Keratinocyte (primary cell): ENCODE measurements around the gene GPRIN1. TPM values are rescaled to one million over a fixed set of nuclear protein-coding genes. Genes with fewer than 3 reads are reported as not detected.

ENCODE experiments used
- DNase-seq: peaks from one replicate; pipeline ENCODE4 v3.0.0-alpha.2; 2011; ENCODE audit warnings: low read depth, missing footprints, low spot score
- FAIRE-seq: peaks from 2 replicates; lab custom pipeline; 2011; peaks lifted over from hg19 to GRCh38; lab: Jason Lieb, UNC
- H2AFZ ChIP-seq: 2 replicates; pipeline ENCODE4 v1.6.0; 2012; ENCODE audit warnings: low read length, control low read depth, inconsistent platforms; ENCODE audit not compliant: control insufficient read depth
- H3K27ac ChIP-seq: 2 replicates; pipeline ENCODE4 v1.5.1; 2011; ENCODE audit warnings: low read length; ENCODE audit not compliant: control insufficient read depth, insufficient read depth
- H3K27me3 ChIP-seq: 3 replicates; pipeline ENCODE4 v1.6.0; 2011; ENCODE audit warnings: low read length; ENCODE audit not compliant: control insufficient read depth, insufficient read depth; ENCODE audit errors: extremely low read depth
- H3K36me3 ChIP-seq, 2 experiments: 2 replicates in 1 of 2; 3 replicates in 1 of 2; pipeline ENCODE4 v1.5.1; 2011; ENCODE audit warnings: low read length in 2 of 2, mild to moderate bottlenecking in 1 of 2; ENCODE audit not compliant: control insufficient read depth in 2 of 2, insufficient read depth in 2 of 2; ENCODE audit errors: extremely low read depth in 1 of 2
- H3K4me1 ChIP-seq: 3 replicates; pipeline ENCODE4 v1.5.1; 2011; ENCODE audit warnings: low read length; ENCODE audit not compliant: control insufficient read depth, insufficient read depth; ENCODE audit errors: extremely low read depth
- H3K4me2 ChIP-seq: 3 replicates; pipeline ENCODE4 v1.6.0; 2011; ENCODE audit warnings: low read depth, low read length; ENCODE audit not compliant: control insufficient read depth, insufficient read depth; ENCODE audit errors: extremely low read depth
- H3K4me3 ChIP-seq, 3 experiments: fragments of 200-600 bp in 1 of 3; sonication (generic) in 1 of 3; 2 replicates in 2 of 3; 3 replicates in 1 of 3; pipeline ENCODE4 v1.5.1; 2011 to 2016; ENCODE audit warnings: low read length in 3 of 3, mild to moderate bottlenecking in 3 of 3, control low read depth in 2 of 3, inconsistent platforms in 1 of 3, low read depth in 1 of 3, mixed read lengths in 1 of 3, mixed run types in 1 of 3, moderate library complexity in 1 of 3; ENCODE audit not compliant: control insufficient read depth in 2 of 3, insufficient read depth in 2 of 3; ENCODE audit errors: extremely low read depth in 1 of 3
- H3K79me2 ChIP-seq: 2 replicates; pipeline ENCODE4 v1.6.0; 2012; ENCODE audit warnings: low read length; ENCODE audit not compliant: control insufficient read depth, insufficient read depth
- H3K9ac ChIP-seq: 3 replicates; pipeline ENCODE4 v1.6.0; 2011; ENCODE audit warnings: low read length; ENCODE audit not compliant: control insufficient read depth, insufficient read depth; ENCODE audit errors: extremely low read depth
- H3K9me1 ChIP-seq: 3 replicates; pipeline ENCODE4 v1.6.0; 2011; ENCODE audit warnings: low read length; ENCODE audit not compliant: control insufficient read depth, insufficient read depth; ENCODE audit errors: extremely low read depth
- H3K9me3 ChIP-seq: 2 replicates; pipeline ENCODE4 v1.5.1; 2012; ENCODE audit warnings: low read depth, low read length; ENCODE audit not compliant: control insufficient read depth
- H4K20me1 ChIP-seq: 3 replicates; pipeline ENCODE4 v1.6.0; 2011; ENCODE audit warnings: low read length; ENCODE audit not compliant: control insufficient read depth, insufficient read depth; ENCODE audit errors: extremely low read depth
- CTCF ChIP-seq, 3 experiments: IDR thresholded peaks in 1 of 3; conservative IDR thresholded peaks in 1 of 3; optimal IDR thresholded peaks in 1 of 3; 2 replicates in 2 of 3; 3 replicates in 1 of 3; pipeline versions ENCODE3 to v1.5.1; 2011; ENCODE audit warnings: low read length in 3 of 3, mild to moderate bottlenecking in 3 of 3, moderate library complexity in 2 of 3, control low read depth in 1 of 3, inconsistent platforms in 1 of 3; ENCODE audit not compliant: insufficient read depth in 2 of 3; ENCODE audit errors: extremely low read depth in 1 of 3
- EZH2 ChIP-seq: IDR thresholded peaks from one replicate; pipeline ENCODE4 v1.6.1; 2012; ENCODE audit warnings: inconsistent platforms, mild to moderate bottlenecking, low read length, moderate library complexity
- dilution Hi-C: fragments of 300-500 bp; cut with MboI; formaldehyde crosslinking; loops from one replicate; pipeline ENCODE4 v1.7.0; 2020; ENCODE audit warnings: low sequenced_read_pairs; ENCODE audit not compliant: extremely low pct_ligation_motif_present
- polyA plus RNA-seq, 5 experiments: library from polyadenylated mRNA; depleted of rRNA in 3 of 5; stranded (reverse) in 3 of 5; stranded (forward) in 1 of 5; unstranded in 1 of 5; fragments of >200 nt; gene quantifications; 1 replicate in 1 of 5; 2 replicates in 3 of 5; 3 replicates in 1 of 5; pipeline versions ENCODE4 v1.2.1 to v1.2.3, GENCODE V29; 2011 to 2012; ENCODE audit warnings: missing spikeins in 2 of 5, low read depth in 1 of 5, low replicate concordance in 1 of 5

The GPRIN1 gene
- polyA plus RNA-seq, 1 donor (not counting 4 experiments of a cell fraction or from before 2014, with no cell fraction given): 4.0 TPM

GRCh38 chr5:176651472-176651980, 41.6 kb upstream of the GPRIN1 start:
- H3K4me2 ChIP-seq: no peak overlapping the region
- peaks cover 4% of the 10 kb centered on the region for H4K20me1 ChIP-seq

GRCh38 chr5:176650354-176650884, 40.5 kb upstream of the GPRIN1 start:
- peaks cover 28% of the 10 kb centered on the region for H3K79me2 ChIP-seq
- no peaks in the 10 kb centered on the region for H3K9me3 ChIP-seq
- H3K4me2 ChIP-seq: no peak overlapping the region
- peaks cover 4% of the 10 kb centered on the region for H4K20me1 ChIP-seq
- FAIRE-seq: no peak
- H3K27ac ChIP-seq: no peak overlapping the region
- H3K4me1 ChIP-seq: peaks cover 26% of the 10 kb centered on the region
- no peaks in the 10 kb centered on the region for H3K27me3 ChIP-seq
- no peak for DNase-seq
- no peaks in the 10 kb centered on the region for H3K9me1 ChIP-seq
- H3K9ac ChIP-seq: no peak overlapping the region
- TF ChIP-seq CTCF (optimal IDR thresholded peaks at IDR 0.05 in 1 of 3, IDR thresholded peaks at IDR 0.05 in 1 of 3, conservative IDR thresholded peaks at IDR 0.05 in 1 of 3; ENCODE audit: extremely low read depth in 1 of 3, insufficient read depth in 2 of 3, low read length in 3 of 3): no peak
- TF ChIP-seq EZH2: no peak
- no peak overlapping the region for H2AFZ ChIP-seq
- dilution Hi-C loops: no loop called here
- no peak overlapping the region for H3K4me3 ChIP-seq
- H3K36me3 ChIP-seq: peaks cover 6 to 11% of the 10 kb centered on the region in 2 experiments

More at GRCh38 chr5:176651472-176651980, 41.6 kb upstream of the GPRIN1 start:
- dilution Hi-C loops: no loop called here
- TF ChIP-seq CTCF (optimal IDR thresholded peaks at IDR 0.05 in 1 of 3, IDR thresholded peaks at IDR 0.05 in 1 of 3, conservative IDR thresholded peaks at IDR 0.05 in 1 of 3; ENCODE audit: extremely low read depth in 1 of 3, insufficient read depth in 2 of 3, low read length in 3 of 3): no peak
- TF ChIP-seq EZH2: no peak
- H3K9ac ChIP-seq: no peak overlapping the region
- no peak overlapping the region for H3K27ac ChIP-seq
- H3K9me1 ChIP-seq: no peaks in the 10 kb centered on the region
- peaks cover 28% of the 10 kb centered on the region for H3K79me2 ChIP-seq
- no peaks in the 10 kb centered on the region for H3K9me3 ChIP-seq
- FAIRE-seq (no peak), DNase-seq (no peak)
- H3K36me3 ChIP-seq: peaks cover 6 to 11% of the 10 kb centered on the region in 2 experiments
- H3K4me1 ChIP-seq: peaks cover 26% of the 10 kb centered on the region
- H2AFZ ChIP-seq: no peak overlapping the region
- no peak overlapping the region for H3K4me3 ChIP-seq
- H3K27me3 ChIP-seq: no peaks in the 10 kb centered on the region
